SU-DHL-6 (cell line): ENCODE data around the gene OR4X2.

Experiments
- EZH2phosphoT487 ChIP-seq: fragments of 200-600 bp; sonication (generic), shearing (Covaris generic); conservative IDR thresholded peaks from 2 replicates; pipeline ENCODE4 v1.6.1; 2018; ENCODE audit warnings: mild to moderate bottlenecking, antibody characterized with exemption, low read length, moderate library complexity, mixed read lengths
- TF ChIP-seq, protein P1 (sequence below): fragments of 200-600 bp; sonication (generic); IDR thresholded peaks from one replicate; pipeline ENCODE4 v1.5.1; 2017; ENCODE audit warnings: antibody characterized with exemption, mild to moderate bottlenecking, low read length, moderate library complexity; ENCODE audit not compliant: insufficient read depth, poor library complexity, severe bottlenecking

DNA sequence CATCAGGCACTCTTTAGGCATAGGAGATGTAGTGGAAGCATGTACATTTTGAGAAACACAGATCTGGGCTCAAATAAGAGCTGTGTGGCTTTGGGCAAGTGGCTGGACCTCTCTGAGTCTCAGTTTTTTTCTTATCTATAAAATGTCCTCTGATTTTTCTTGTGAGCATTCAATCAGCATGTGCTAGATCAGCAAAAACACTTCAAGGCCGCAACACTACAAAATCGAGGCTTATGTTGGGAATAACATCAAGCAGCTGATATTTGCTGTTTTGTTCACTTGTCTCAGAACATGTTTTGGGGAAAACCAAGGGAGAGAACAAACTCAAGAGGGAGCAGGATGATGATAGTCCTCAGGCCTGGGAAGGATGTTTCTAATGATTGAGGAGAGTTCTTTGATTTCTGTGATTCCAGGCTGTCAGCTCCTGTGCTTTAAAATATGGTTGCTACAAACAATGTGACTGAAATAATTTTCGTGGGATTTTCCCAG, 18.6 kb downstream of the OR4X2 start, which contains the start of gene OR4X1:
- TF ChIP-seq, protein P1, sequence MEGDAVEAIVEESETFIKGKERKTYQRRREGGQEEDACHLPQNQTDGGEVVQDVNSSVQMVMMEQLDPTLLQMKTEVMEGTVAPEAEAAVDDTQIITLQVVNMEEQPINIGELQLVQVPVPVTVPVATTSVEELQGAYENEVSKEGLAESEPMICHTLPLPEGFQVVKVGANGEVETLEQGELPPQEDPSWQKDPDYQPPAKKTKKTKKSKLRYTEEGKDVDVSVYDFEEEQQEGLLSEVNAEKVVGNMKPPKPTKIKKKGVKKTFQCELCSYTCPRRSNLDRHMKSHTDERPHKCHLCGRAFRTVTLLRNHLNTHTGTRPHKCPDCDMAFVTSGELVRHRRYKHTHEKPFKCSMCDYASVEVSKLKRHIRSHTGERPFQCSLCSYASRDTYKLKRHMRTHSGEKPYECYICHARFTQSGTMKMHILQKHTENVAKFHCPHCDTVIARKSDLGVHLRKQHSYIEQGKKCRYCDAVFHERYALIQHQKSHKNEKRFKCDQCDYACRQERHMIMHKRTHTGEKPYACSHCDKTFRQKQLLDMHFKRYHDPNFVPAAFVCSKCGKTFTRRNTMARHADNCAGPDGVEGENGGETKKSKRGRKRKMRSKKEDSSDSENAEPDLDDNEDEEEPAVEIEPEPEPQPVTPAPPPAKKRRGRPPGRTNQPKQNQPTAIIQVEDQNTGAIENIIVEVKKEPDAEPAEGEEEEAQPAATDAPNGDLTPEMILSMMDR = no peak
- TF ChIP-seq EZH2phosphoT487 = no peak
